ENCODE data around the gene UXT.

GRCh38 chrX:47644557-47645091 lies 14.4 kb downstream of the UXT start:
- TF ChIP-seq, protein P1, sequence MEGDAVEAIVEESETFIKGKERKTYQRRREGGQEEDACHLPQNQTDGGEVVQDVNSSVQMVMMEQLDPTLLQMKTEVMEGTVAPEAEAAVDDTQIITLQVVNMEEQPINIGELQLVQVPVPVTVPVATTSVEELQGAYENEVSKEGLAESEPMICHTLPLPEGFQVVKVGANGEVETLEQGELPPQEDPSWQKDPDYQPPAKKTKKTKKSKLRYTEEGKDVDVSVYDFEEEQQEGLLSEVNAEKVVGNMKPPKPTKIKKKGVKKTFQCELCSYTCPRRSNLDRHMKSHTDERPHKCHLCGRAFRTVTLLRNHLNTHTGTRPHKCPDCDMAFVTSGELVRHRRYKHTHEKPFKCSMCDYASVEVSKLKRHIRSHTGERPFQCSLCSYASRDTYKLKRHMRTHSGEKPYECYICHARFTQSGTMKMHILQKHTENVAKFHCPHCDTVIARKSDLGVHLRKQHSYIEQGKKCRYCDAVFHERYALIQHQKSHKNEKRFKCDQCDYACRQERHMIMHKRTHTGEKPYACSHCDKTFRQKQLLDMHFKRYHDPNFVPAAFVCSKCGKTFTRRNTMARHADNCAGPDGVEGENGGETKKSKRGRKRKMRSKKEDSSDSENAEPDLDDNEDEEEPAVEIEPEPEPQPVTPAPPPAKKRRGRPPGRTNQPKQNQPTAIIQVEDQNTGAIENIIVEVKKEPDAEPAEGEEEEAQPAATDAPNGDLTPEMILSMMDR (IDR thresholded peaks at IDR 0.05; ENCODE audit: low read depth, low read length), result no peak
- TF ChIP-seq POLR2A (IDR thresholded peaks at IDR 0.05; ENCODE audit: extremely low read depth, insufficient read length) (no peak), MAX (IDR thresholded peaks at IDR 0.05; ENCODE audit: low read depth, low read length) (no peak), MYC (IDR thresholded peaks at IDR 0.05; ENCODE audit: low read depth, low read length) (no peak)

All from NB4 (cell line).